Fibroblast of gingiva (primary cell): ENCODE results near the gene ARHGAP12.
"Not testable (repeated sequence)": the region's sequence is repeated elsewhere in the genome, so short reads cannot be mapped to it uniquely, and the experiment has no call there.

Experiments
- DNase-seq: peaks from one replicate; pipeline ENCODE4 v3.0.0-alpha.2; 2011; ENCODE audit warnings: low read depth

ARHGAP12 gene, protein sequence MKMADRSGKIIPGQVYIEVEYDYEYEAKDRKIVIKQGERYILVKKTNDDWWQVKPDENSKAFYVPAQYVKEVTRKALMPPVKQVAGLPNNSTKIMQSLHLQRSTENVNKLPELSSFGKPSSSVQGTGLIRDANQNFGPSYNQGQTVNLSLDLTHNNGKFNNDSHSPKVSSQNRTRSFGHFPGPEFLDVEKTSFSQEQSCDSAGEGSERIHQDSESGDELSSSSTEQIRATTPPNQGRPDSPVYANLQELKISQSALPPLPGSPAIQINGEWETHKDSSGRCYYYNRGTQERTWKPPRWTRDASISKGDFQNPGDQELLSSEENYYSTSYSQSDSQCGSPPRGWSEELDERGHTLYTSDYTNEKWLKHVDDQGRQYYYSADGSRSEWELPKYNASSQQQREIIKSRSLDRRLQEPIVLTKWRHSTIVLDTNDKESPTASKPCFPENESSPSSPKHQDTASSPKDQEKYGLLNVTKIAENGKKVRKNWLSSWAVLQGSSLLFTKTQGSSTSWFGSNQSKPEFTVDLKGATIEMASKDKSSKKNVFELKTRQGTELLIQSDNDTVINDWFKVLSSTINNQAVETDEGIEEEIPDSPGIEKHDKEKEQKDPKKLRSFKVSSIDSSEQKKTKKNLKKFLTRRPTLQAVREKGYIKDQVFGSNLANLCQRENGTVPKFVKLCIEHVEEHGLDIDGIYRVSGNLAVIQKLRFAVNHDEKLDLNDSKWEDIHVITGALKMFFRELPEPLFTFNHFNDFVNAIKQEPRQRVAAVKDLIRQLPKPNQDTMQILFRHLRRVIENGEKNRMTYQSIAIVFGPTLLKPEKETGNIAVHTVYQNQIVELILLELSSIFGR

DNA sequence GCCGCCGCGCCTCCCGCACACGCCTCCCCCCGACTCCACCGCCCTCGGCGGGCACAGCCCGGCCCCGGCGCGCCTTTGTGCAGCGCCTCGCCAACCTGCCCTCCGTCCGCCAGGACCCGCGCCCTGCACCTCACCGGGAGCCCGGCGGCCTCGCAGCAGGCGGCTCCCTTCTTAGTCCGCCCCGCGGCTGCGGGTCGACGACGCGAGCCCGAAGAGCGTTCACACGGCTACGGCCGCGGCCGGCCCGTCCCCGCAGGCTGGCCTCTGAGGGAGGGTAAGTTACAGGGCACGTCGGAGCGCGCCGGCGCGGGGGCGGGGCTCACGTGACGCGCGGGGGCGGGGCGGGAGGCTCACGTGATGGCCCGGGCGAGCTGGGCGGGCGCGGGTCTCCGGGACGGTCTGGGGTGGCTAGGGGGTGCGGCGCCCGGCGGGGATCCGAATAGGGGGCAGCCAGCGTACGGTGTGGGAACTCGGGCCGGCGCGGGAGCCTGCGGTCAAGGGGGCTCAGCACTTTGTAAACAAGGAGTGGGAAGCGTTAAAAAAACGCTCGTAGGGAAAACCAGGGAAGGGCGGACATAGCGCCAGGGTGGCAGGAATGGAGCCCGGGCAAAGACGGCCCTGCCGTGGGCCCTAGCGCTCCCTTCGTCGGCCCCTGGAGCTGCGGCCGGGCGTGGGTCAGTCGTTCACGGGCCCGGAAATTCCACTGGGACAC lies at the start of gene ARHGAP12:
ARHGAP12 (minus strand) TSS at position 283 of the 712 bp plus-strand sequence. CDS start 19,976 bp downstream, outside the sequence.
- DNase-seq: peak; percentile 86

DNA sequence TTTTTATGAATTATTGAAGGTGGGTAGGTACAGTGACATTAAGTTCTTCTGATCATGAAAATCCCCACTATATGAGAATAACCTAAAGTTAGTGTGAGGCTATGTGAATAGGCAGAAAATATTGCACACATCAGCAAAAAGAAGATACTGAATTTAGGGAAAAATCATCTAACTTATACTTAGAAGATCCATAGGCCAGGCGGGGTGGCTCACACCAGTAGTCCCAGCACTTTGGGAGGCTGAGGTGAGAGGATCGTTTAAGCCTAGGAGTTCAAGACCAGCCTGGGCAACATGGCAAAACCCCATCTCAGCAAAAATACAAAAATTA lies 49.5 kb upstream of the ARHGAP12 start:
- DNase-seq: no peak

- DNase-seq: peak; percentile 60
Observed at GRCh38 chr10:31977440-31978155, 49.0 kb upstream of the ARHGAP12 start.

DNA sequence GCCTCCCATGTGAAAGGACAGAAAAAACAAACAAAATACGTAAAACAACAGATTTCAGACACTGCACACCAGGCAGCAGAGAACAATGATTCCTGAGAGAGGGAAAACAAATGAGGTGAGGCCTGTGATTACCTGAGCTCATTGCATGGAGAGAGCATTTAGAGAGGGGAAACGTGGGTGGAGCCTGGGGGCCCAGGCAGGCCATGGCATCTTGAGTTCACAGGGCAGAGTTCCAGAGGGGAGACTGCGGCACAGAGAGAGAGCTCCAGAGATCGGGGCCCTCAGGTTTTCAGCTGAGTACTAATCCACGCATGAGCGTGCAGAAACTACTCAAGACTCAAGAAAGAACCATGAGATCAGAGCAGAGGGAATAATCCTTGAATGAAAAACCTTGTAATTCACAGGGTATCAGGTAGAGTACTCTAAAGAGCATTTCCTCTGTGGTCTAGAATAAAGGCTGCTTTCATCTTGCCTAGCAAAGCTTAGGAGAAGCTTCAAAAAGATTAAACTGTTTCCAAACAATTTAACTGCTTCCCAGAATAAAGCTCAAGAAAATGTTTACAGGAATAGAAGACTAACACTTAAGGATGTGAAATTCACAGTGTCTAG lies 46.6 kb upstream of the ARHGAP12 start:
- DNase-seq: no peak

- no peak for DNase-seq
Observed at GRCh38 chr10:31974434-31975124, 45.9 kb upstream of the ARHGAP12 start.

DNA sequence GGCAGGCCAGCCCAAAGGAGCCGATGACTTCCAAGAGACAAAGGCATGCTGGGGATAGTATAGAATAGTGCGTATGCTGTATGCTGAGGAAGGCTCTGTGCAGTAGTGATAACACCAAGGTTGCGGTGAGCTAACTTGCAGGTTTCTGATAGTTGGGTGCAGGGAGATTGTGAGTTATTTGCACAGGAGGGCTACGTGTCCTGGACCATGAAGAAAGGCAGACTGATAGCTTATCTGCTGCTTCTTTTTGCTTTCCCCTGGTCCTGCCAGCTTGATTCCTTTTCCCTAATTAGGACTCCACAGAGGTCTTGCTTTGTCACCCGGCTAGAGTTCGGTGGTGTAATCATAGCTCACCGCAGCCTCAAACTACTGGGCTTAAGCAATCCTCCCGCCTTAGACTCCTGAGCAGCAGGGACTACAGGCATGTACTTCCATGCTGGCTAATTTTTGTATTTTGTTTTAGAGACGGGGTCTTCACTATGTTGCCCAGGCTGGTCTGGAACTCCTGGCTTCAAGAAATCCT lies 43.9 kb upstream of the ARHGAP12 start:
- DNase-seq: no peak

GRCh38 chr10:31969847-31970246 lies 41.2 kb upstream of the ARHGAP12 start:
- DNase-seq: not testable (repeated sequence)

DNA sequence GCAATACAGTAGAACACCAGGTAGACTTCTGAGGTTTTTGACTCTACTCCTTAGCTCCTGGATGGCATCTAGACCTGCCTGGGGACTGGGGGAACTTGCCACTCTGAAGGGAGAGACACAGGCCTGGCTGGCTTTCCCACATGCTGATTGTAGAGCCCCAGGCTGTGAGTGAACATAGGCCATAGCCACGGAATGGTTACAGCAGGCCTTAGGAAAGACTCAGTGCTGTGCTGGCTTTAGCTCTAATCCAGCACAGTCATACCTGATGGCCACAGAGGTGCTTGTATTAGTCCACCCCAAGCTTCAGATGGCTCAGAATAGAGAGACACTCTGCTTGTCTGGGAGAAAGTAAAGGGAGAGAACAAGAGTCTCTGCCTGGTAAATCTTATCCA lies 35.0 kb upstream of the ARHGAP12 start:
- no peak for DNase-seq

DNA sequence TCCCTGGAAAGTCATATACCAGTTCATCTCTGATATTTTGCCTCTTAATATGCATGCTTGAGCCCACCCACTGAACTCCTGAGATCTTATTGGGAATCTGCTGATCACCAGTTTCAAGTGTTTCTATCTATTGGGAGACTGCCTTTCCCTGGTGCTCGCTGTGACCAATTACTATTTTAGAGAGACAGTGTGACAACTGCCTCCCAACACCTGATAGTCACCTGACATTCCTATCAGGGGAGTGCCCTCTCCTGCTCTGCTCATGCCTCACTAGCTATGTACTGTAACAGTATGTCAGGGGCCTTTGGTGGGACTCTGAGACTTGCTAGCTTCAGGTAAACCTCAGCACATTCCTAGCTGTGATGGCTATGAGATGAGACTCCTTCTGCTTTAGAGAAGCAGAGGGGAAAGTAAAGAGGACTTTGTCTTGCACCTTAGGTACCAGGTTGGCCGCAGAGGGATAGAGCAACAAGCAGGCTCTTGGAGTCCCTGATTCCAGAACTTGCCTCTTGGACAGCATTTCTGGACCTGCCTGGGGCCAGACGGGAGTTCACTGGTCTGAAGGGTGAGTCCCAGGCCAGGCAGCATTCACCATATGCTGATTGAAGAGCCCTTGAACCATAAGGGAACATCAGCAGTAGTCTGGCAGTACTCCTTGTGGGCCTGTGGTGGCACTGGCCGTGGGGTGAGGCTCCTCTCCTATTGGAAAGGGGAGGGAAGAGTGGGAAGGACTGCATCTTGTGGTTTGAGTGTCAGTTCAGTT lies 34.4 kb upstream of the ARHGAP12 start:
- no peak for DNase-seq

GRCh38 chr10:31961277-31962074 lies 32.8 kb upstream of the ARHGAP12 start:
- DNase-seq: peak; percentile 74

DNA sequence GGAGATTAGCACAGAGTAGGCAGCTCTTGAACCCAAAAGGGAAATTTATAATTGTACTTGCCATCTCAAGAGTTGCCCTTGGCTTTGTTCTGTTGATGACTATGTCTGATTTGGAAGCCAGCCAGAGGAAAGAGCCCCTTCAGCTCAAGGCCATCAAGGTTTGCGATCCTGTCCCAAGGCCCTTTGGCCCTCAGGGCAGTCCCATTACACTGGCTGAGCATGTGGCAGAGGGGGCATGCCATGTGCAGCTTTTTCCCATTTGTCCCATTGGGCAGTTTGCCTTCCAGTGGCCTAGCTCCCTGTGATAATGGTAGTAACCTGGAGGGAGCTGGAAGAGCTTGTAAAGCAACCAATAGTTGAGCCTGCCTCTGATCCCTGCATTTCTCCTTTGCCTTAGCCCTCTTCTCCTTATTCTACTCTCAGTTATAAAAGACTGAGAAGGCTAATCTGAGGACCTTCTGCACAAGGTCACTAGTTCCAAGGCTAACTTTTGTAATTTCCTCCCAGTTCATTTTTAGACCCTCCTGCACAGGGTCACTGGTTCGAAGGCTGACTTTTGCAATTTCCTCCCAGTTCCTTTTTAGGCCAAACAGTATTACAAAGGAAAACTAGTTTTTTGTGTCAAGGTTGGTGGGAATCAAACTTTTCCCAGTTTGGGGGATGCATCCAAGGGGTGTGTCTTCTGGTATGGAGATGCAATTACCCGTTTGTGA lies 31.0 kb upstream of the ARHGAP12 start:
- no peak for DNase-seq

DNA sequence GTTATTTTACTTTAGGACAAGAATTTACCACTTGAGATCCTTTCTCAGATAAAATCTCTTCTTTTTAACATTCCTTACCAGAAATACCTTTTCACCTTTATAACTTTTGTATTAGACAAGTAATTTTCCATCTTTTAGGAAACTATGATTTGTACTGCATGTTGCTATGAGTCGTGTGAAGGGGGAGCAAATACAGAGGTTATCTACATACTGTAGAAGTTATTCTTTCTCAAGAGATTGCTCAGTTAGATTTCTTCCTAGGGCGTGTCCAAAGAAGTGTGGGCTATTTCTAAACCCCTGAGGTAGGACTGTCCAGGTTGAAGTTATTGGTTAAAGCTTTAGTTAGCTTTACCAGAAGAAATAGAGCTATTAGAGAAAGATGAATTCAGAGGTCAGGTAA lies 30.2 kb upstream of the ARHGAP12 start:
- DNase-seq: no peak

GRCh38 chr10:31956200-31956946 lies 27.7 kb upstream of the ARHGAP12 start:
- no peak for DNase-seq

- DNase-seq: no peak
Observed at GRCh38 chr10:31954410-31955191, 26.0 kb upstream of the ARHGAP12 start.

GRCh38 chr10:31953480-31953879 lies 24.8 kb upstream of the ARHGAP12 start:
- DNase-seq: no peak

GRCh38 chr10:31953080-31953479 lies 24.4 kb upstream of the ARHGAP12 start:
- no peak for DNase-seq

GRCh38 chr10:31952066-31952465 lies 23.4 kb upstream of the ARHGAP12 start:
- no peak for DNase-seq
